Activated CD4-positive, alpha-beta T cell treated with anti-CD3 and anti-CD28 coated beads, Interleukin-2, amount 50 U/mL, for 1 hour (primary cell): ENCODE measurements around the gene RNF151.
A peak's percentile ranks its signal among the peaks of the same experiment; 100 is the strongest.
"Not testable (repeated sequence)": the region's sequence is repeated elsewhere in the genome, so short reads cannot be mapped to it uniquely, and the experiment has no call there.

ENCODE experiments used
- DNase-seq: peaks from one replicate; pipeline ENCODE4 v3.0.0-alpha.2; 2020

The RNF151 gene

DNA sequence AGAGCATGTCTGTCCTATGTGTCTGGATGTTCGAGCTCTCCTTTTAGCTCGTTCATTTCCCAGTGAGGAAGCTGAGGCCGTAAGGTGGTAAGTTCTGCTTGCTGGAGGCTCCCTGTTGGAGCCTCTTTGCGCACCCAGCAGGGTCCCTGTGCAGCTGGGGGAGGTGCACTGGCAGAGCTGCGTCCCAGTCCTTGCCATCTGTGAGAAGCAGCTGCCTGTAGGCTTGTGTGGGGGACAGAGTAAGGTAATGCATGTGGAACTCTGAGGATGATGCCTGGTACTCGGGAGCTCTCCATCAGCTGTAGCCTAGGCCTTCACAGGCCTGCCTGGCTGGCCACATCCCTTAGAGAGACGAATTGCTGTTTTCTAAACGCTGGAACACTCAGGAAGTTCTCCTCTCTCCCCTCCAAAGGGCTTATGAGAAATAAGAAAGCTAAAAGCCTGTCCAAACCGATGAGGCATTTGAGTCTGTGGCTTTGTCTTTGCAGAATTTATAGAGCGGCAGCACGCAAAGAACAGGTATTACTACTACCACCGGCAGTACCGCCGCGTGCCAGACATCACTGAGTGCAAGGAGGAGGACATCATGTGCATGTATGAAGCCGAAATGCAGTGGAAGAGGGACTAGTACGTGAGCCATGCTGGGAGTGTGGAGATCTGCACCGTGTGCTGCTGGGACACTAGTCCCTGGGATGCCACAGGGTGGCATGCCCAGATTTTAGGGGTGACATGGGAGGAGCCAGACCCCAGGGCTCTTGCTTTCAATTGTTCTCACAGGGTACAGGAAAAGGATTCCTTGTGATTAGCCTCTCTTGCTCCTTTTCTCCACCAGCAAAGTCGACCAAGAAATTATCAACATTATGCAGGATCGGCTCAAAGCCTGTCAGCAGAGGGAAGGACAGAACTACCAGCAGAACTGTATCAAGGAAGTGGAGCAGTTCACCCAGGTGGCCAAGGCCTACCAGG lies 5.7 kb upstream of the RNF151 start:
- DNase-seq: peak; percentile 37

DNA sequence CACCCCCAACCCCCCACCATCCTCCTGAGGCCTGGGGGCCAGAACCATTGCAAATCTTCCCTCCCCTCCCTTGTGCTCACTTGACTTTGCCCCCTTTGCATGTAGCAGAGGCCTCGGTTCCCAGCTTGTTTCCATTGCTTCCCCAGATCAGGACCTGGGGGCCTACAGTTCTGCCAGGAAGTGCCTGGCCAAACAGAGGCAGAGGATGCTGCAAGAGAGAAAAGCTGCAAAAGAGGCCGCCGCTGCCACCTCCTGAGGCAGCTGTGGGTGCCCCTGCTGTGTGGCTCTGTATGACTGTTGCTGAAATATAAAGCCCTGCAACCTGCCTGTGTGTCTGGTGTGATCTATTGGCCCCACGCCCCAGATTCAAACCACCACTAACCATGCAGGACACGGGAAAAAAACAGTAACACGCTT lies 5.0 kb upstream of the RNF151 start:
- no peak for DNase-seq

DNA sequence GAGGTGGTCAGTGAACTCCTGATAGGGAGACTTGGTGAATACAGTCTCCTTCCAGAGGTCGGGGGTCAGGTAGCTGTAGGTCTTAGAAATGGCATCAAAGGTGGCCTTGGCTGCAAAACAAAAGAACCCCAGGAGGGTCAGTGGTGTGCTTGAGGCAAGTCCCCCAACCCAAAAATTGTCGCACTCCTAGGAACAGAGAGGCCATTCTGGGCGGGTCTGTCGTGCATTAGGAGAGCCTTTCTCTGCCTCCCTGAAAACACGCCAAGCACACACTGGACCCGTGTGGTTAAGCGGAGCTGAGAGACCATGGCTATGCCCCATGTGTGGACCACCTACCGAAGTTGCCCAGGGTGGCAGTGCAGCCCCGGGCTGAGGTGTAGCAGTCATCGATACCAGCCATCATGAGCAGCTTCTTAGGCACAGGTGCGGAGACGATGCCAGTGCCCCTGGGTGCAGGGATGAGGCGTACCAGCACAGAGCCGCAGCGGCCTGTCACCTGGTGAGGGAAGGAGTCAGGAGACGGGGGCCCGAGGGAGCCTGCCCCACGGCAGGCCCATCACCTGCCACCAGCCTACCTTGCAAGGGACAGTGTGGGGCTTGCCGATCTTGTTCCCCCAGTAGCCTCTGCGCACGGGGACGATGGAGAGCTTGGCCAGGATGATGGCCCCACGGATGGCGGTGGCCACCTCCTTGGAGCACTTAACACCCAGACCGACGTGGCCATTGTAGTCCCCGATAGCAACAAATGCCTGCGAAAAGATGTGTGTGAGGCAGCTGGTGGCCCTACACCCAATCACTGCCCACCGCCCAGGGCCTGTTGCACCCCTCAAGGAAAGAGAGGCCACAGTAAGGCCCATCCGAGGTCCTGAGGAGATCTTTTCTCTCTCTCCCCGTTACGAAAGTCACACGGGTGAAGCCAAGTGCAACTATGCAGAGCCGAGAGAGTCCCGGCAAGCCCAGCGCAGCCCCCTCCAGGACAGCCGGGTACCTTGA lies 4.2 kb upstream of the RNF151 start:
- not testable (repeated sequence) for DNase-seq

DNA sequence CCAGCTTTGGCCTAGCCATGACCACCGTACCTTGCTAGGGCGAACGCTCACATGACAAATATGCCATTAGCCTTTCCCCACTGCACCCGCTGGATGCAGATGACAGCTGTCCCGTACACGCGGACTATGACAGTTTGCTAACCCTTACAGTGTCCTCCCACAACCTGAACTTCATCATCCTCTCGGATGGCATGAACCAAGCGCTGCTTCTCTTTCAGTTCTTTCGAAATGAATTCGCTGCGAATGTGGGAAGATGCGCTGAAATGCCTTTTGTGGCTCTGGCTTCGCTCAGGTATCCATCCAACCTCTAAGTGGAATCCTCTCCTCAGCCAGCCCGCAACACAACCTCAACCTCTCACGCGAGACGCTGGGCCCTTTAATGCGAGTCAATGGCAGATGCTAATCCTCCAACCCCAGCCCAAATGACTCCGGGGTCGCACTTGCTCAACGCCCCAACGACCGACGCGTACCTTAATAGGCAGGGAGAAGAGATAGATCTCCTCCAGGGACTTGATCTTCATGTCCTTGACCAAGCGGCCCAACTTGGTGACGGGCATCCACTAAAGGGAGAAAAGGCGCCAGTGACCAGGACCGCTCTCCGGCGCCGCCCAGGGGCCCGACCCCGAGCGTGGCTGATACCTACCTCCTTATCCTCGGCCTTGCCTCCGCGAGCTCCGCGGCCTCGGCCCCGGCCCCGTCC lies 2.7 kb upstream of the RNF151 start:
- DNase-seq: peak; percentile 38

DNA sequence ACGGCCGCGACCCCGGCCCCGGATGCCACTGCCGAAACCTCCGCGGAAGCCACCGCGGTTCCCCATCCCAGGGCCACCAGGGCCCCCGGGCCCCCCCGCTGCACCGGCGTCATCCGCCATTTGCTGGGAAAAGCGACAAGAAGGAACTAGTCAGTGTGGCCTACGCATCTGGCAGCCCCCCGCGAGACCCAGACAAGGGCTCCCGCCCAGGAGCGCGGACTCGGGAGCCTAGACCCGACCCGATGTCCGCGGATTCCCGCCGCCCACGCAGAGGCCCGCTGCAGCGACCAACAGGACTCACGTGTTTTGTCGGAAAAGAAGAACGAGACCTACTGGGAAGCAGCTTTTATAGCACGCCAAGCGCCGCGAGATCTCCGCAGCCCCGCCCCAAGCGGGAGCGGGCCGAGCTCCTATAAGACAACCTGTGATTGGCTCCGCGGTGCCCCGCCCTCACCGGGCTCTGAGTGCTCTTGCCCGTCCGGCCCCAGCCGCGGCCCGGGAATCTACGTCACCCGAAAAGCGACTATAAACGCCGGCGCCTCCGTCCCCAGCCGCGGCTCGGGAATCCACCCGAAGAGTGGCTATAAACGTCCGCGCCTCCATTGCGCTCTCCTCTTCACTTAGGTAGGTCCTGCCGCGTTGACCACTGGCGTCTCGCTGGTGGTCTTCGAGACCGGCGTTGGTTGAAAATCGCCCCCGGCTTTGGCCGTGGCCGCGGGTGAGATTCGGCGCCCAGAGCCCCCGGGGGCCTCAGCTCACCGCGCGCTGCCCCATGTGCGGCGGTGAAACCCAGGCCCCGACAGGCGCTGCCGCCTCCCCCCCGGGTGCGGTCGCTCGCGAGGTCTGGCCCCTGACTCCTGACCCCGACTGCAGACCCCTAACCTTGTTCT lies 1.9 kb upstream of the RNF151 start, which contains the start of gene RPS2:
Gene RPS2 (minus strand): TSS at position 321 of the 890 bp plus-strand sequence. CDS start 201 bp downstream, at position 120.
- peak; percentile 99 for DNase-seq

DNA sequence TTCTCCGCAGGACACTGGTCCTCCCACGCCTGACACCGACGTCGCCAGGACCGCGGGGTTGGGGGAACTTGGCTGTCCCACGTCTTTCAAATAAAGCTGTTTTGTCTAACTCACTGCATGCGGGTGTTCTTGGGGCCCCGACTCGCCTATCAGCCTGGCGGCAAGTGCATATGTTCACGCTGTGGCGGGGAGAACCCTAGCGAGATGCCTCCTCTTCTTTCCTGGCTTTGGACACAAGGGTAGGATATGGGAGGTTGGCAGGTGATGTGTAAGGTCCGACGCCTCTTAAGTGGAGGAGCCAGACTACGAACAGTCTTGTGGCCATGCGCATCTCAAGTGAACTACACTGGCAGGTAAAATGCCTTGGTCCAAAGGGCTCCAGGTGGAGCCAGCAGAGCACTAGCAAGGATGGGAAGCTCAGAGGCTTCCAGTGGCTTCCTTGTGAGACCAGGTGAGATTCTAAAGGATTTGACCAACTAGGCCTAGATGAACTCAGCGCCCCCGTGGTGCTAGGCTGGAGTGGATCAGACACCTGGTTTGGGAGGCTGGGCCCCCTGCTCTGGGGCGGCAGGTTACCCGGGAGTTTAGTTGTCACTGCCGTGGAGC lies 1.2 kb upstream of the RNF151 start:
- no peak for DNase-seq

DNA sequence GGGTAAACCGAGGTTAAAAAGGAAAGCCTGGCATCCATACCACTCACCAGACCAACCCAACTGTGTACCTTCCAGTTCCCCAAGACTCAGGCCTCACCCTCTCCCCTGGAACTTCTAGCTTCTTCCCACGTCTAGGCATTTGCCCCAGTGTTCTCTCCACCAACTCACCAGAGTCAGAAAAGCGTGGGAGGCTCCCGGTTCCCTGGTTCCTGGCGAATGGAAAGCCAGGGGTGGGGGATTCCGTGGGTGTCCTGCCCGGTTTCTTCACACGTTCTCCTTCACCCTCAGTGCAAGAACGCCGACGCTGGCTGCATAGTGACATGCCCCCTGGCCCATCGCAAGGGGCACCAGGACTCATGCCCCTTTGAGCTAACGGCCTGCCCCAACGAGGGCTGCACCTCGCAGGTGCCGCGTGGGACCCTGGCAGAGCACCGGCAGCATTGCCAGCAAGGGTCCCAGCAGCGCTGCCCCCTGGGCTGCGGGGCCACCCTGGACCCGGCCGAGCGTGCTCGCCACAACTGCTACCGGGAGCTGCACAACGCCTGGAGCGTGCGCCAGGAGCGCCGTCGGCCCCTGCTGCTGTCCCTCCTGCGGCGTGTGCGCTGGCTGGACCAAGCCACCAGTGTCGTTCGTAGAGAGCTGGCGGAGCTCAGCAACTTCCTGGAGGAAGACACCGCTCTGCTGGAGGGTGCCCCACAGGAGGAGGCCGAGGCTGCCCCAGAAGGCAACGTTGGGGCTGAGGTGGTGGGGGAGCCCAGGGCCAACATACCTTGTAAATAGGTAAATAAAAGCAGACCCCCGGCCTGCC lies 1.7 kb downstream of the RNF151 start:
- DNase-seq: no peak

DNA sequence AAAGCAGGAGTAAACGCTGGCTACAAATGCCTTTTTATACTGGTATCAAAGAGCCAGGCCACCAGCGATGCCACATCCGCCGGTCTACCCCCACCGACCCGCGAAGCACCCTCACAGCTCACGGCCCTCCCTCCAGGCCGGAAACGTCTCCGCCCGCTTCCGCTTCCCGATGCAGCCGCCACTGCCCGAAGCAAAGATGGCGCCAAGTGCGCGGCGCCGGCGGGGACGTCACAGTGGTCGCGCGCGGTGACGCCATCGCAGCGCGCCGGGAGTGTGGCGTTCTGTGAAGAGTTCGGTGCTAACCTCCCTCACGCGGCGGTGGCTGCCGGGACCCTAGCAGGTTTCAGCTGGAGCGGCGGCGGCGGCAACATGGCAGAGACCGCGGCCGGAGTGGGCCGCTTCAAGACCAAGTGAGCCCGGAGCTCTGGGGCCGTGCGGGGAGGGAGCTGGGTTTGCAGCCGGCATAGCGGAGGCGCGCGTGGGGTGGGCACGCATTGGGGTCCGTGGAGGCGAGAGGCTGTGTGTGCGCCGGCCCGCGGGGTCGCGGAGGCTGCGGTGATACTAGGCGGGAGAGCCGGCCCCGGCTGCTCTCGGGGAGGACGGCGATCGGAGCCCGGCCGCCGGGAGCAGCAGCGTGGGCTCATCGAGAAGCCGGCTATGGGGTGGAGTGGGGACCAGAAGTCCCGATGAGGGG lies 5.3 kb downstream of the RNF151 start, which contains the start of gene TBL3:
Gene TBL3 (plus strand): TSS at position 258 of the 694 bp plus-strand sequence. CDS start 112 bp downstream, at position 370.
- DNase-seq: peak; percentile 94

DNA sequence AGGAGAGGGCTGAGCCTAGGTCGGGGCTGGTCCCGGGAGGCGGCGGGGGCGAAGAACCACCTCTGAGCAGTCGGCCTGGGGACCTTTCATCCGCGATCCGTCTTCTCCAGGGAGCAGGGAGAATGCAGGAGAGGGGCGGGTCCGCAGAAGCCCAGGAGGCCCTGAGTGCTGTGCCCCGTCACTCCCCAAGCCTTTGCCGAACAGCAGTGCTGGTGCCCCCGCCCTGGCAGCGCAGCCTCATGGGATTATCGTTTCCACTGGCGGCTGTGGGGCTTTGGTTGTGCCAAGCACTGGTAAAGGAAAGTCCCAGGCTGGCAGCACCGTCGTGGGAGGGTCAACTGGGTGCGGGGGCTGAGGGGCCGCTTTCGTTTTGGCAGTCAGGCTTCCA lies 5.8 kb downstream of the RNF151 start:
- no peak for DNase-seq

DNA sequence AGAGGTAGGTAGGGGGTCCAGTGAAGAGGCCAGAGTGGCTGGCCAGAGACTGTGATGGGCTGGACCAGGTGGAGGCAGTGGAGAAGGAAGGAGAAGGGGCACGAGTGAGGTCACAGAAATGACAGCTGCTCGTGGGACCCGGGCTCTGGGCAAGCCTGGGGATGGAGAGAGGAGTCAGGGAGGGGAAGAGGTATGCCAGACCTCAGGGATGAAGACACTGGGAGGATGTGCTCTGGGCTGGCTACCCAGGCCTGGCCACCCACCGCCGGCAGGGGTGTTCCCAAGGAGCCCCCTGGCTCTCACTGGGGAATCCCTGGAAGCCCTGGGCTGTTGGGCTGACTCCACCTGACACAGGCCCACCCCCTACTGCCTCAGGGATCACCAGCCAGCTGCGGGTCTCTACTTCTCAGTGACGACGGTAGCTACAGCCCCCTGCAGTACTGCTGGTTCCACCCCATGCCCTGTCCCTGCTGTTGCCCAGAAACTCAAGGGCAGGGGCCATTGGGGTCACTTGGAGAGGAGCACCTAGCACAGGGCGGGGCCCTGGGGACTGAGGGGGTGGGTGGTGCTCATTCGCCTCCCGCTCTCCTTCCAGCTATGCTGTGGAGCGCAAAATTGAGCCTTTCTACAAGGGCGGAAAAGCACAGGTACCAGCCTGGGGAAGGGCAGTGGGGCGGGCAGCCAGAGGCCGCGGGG lies 7.0 kb downstream of the RNF151 start:
- DNase-seq: no peak

DNA sequence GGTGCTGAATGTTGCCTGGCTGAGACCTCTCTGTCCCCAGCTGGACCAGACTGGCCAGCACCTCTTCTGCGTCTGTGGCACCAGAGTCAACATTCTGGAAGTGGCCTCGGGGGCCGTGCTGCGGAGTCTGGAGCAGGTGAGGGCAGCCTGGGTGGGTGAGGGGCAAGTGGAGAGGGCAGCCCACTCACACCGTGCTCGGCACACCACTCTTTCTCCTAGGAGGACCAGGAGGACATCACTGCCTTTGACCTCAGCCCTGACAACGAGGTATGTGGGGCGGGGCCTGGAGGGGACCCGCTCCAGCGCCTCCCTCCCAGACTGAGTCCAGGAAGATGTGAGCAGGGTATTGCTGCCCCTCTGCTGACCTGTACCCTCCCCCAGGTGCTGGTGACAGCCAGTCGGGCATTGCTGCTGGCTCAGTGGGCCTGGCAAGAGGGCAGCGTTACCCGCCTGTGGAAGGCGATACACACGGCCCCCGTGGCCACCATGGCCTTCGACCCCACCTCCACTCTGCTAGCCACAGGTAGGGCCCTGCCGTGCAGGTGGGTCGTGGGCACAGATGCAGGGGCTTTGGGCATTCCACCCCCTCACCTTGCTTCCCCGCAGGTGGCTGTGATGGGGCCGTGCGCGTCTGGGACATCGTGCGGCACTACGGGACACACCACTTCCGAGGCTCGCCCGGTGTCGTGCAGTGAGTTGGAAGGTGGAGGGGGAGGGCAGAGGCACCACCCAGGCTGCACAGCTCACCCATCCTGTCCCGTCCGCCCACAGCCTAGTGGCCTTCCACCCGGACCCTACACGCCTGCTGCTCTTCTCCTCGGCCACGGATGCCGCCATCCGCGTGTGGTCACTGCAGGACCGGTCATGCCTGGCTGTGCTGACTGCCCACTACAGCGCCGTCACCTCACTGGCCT lies 7.8 kb downstream of the RNF151 start:
- DNase-seq: no peak

DNA sequence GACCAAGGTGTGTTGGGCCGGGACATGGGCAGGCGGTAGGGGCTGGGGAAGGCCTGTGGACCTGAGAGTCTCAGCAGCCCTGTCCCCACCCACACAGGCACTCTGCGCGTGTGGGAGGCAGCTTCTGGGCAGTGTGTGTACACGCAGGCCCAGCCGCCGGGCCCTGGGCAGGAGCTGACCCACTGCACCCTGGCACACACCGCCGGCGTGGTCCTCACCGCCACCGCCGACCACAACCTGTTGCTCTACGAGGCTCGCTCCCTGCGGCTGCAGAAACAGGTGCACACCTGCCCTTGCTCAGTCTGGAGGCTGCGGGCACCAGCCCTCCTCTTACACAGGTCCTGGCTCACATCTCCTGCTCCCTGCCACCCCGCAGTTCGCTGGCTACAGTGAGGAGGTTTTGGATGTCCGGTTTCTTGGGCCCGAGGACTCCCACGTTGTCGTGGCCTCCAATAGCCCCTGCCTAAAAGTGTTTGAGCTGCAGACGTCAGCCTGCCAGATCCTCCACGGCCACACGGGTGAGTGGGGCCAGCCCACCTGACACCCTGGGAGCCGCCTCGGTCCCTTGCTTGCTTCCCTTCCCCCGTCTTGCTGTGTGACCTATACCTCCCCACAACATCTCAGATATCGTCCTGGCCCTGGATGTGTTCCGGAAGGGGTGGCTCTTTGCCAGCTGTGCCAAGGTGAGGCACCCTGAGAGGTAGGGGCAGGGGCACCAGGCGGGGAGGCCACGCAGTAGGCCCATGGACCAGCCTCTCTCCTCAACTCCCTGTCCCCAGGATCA lies 9.0 kb downstream of the RNF151 start:
- DNase-seq: no peak

DNA sequence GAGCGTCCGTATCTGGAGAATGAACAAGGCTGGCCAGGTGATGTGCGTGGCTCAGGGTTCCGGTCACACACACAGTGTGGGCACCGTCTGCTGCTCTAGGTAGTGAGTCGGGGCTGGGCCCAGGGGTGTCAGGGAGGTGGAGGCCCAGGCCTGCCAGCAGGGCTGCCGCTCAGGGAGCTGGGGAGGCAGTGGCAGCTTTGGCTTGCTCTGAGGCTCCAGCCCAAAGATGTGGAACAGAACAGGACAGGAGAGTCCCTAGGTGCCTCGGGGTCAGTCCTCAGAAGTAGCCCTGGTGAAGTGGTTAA lies 9.5 kb downstream of the RNF151 start:
- DNase-seq: no peak

DNA sequence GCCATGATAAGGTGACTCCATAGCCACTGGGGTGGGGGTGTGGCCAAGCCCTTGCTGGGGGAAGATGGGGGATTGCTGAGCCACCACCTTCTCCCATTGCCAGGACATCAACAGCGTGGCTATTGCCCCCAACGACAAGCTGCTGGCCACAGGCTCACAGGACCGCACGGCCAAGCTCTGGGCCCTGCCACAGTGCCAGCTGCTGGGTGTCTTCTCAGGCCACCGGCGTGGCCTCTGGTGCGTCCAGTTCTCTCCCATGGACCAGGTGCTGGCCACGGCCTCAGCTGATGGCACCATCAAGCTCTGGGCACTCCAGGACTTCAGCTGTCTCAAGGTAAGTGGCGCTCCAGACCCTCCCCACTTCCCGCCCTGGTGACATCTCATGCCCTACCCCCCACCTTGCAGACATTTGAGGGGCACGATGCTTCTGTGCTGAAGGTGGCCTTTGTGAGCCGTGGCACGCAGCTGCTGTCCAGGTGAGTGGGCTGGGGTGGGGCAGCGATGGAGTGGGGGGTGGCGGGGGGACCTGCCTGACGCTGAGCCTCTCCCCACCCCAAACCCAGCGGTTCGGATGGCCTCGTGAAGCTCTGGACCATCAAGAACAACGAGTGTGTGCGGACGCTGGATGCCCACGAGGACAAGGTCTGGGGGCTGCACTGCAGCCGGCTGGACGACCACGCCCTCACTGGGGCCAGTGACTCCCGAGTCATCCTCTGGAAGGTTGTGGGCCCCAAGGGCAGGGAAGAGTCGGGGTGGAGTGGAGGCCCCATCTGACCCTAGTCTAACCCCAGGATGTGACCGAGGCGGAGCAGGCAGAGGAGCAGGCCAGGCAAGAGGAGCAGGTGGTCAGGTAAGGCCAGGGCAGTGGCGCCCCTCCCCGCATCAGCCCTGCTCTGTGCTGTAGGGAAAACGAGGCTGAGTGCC lies 10.6 kb downstream of the RNF151 start:
- no peak for DNase-seq

DNA sequence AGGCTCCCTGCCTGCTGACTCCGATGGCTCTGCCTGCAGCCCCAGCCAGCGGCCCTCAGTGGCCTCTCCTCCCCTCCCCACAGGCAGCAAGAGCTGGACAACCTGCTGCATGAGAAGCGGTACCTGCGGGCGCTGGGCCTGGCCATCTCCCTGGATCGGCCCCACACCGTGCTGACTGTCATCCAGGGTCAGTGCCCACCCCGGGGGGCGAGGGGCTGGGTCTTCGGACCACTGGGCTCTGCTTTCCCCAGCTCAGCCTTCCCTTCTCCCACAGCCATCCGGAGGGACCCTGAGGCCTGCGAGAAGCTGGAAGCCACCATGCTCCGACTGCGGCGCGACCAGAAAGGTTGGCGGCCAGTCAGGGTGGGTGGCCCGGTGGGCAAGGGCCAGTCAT lies 11.2 kb downstream of the RNF151 start:
- no peak for DNase-seq
